Lower leg skin (tissue), 4 donors: ENCODE data around the gene ATP5MC2. TPM values are rescaled to one million over a fixed set of nuclear protein-coding genes. Genes with fewer than 3 reads are reported as not detected.
"Not testable (repeated sequence)": the region's sequence is repeated elsewhere in the genome, so short reads cannot be mapped to it uniquely, and the experiment has no call there.

Experiments
- DNase-seq, 2 donors: peaks; one replicate each; pipeline ENCODE4 v3.0.0-alpha.2; 2019; ENCODE audit warnings: low spot score in 2 of 2
- H3K4me3 ChIP-seq: fragments of 200-600 bp; sonication (generic); 2 replicates; pipeline ENCODE4 v1.5.1; 2017; ENCODE audit warnings: mild to moderate bottlenecking, low read depth; ENCODE audit not compliant: poor library complexity, severe bottlenecking
- POLR2A ChIP-seq, 2 donors: fragments of 450-650 bp; IDR thresholded peaks; one replicate each; pipeline ENCODE4 v1.6.1; 2016 to 2017; ENCODE audit warnings: antibody characterized with exemption in 2 of 2, mild to moderate bottlenecking in 1 of 2, moderate library complexity in 1 of 2
- WGBS, 2 donors: methylation state at CpG; one replicate each; pipeline ENCODE4 v1.1.5; 2018; 5-methylcytosine and 5-hydroxymethylcytosine counted together
- intact Hi-C: fragments of 100-400 bp; cut with DNase I; formaldehyde crosslinking; loops from one replicate; pipeline ENCODE4 v1.15.0; 2023; ENCODE audit warnings: low total_unique reads
- total RNA-seq, 4 donors: library from RNA; depleted of rRNA; stranded (reverse); fragments of >200 nt; gene quantifications; one replicate each; pipeline ENCODE4 v1.1.0, GENCODE V29; 2016
- TF ChIP-seq, protein P1 (sequence below), 3 donors: fragments of 450-650 bp; IDR thresholded peaks; one replicate each; pipeline ENCODE4 v1.5.1; 2016; ENCODE audit warnings: antibody characterized with exemption in 3 of 3, mild to moderate bottlenecking in 3 of 3, moderate library complexity in 2 of 3

Gene ATP5MC2
- total RNA-seq, 4 donors from 2014 or later = 214 to 533 (median 318) TPM

DNA sequence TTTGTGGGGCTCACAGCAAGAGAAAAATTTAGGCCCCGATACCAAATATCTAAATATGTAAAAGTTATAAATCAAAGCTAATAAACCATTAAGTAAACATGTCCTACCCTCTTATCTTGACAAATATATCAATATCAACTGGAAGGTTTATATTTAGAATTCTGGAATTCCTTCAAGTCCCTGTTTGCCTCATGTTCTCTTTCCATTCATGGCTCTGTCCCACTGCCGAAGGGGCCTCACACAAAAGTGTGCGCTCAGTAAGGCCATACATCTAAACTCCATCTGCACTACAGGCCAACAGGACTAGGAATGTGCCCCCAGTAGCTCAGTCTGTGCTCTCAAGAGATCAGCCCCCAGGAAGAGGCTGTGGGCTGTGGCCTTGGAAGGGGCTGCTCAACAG, 10.6 kb upstream of the ATP5MC2 start:
- no peak for TF ChIP-seq POLR2A (IDR thresholded peaks at IDR 0.05)
- TF ChIP-seq, protein P1, sequence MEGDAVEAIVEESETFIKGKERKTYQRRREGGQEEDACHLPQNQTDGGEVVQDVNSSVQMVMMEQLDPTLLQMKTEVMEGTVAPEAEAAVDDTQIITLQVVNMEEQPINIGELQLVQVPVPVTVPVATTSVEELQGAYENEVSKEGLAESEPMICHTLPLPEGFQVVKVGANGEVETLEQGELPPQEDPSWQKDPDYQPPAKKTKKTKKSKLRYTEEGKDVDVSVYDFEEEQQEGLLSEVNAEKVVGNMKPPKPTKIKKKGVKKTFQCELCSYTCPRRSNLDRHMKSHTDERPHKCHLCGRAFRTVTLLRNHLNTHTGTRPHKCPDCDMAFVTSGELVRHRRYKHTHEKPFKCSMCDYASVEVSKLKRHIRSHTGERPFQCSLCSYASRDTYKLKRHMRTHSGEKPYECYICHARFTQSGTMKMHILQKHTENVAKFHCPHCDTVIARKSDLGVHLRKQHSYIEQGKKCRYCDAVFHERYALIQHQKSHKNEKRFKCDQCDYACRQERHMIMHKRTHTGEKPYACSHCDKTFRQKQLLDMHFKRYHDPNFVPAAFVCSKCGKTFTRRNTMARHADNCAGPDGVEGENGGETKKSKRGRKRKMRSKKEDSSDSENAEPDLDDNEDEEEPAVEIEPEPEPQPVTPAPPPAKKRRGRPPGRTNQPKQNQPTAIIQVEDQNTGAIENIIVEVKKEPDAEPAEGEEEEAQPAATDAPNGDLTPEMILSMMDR (IDR thresholded peaks at IDR 0.05) = no peak
- no peak for DNase-seq
- intact Hi-C loops = no loop called here
- no peak overlapping the region for H3K4me3 ChIP-seq
- 80 to 90% methylated on average over 3 of the region's 3 CpGs for WGBS, 2 donors

DNA sequence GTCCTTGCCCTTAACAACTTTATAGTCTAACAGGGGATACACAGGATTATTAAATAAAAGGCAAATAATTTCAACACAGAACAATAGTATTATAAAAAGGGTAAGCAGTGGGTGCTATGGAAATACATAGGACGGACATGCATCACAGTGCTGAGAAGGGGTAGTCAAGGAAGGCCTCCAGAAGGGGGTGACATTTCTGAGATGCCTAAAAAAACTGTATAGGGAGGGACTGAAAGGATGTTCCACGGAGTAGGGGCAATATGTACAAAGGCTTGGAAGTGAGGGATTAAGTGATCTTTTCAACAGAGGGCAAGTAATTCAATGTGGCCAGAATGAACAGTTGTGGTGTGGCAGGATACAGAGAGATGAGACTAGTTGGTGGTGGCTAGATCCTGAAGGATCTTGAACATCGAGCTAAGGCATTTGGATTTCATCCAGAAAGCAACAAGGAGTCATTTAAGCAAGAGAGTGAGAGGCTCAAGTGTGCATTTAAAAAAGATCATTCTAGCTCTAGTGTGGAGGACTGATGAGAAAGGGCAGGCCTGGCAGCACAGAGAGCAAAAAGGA, 8.9 kb upstream of the ATP5MC2 start:
- 70 to 79% methylated on average over 3 of the region's 3 CpGs for WGBS, 2 donors
- intact Hi-C loops = no loop called here
- no peak overlapping the region for H3K4me3 ChIP-seq
- no peak for TF ChIP-seq POLR2A (IDR thresholded peaks at IDR 0.05)
- TF ChIP-seq, protein P1 (IDR thresholded peaks at IDR 0.05) = no peak
- DNase-seq = no peak

DNA sequence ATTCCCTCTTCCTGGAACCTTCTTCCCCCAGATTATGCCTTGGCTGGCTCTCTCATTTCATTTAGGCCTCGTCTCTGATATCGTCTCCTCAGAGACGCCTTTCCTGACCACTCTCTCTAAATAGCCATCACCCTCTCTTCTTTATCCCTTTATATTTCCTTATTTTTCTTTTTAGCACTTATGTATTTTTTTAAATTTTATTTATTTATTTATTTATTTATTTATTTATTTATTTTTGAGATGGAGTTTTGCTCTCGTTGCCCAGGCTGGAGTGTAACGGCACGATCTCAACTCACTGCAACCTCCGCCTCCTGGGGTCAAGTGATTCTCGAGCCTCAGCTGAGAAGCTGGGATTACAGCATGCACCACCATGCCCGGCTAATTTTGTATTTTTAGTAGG, 8.1 kb upstream of the ATP5MC2 start:
- 88 to 91% methylated on average over 9 of the region's 9 CpGs for WGBS, 2 donors
- intact Hi-C loops = no loop called here
- H3K4me3 ChIP-seq = no peak overlapping the region
- no peak for TF ChIP-seq POLR2A (IDR thresholded peaks at IDR 0.05)
- TF ChIP-seq, protein P1 (IDR thresholded peaks at IDR 0.05) = no peak
- DNase-seq = no peak

DNA sequence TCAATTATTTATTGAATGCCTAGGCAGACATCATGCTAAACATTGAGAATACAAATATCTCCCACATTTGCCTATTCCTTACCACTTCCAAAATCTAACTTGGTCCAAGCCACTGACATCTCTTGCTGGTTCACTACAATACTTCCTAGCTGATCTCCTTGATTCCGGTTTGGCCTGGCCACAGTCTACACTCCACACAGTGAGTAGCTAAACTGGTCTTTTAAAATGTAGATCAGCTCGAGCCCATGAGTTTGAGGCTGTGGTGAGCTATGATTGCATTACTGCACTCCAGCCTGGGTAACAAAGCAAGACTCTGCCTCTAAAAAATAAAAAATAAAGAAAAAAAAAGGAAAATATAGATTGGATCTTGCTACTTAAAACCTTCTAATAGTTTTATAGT, 7.6 kb upstream of the ATP5MC2 start:
- intact Hi-C loops = no loop called here
- TF ChIP-seq, protein P1 (IDR thresholded peaks at IDR 0.05) = no peak
- TF ChIP-seq POLR2A (IDR thresholded peaks at IDR 0.05) = no peak
- no peak overlapping the region for H3K4me3 ChIP-seq
- WGBS, 2 donors = 90 to 96% methylated on average over 2 of the region's 2 CpGs
- no peak for DNase-seq

DNA sequence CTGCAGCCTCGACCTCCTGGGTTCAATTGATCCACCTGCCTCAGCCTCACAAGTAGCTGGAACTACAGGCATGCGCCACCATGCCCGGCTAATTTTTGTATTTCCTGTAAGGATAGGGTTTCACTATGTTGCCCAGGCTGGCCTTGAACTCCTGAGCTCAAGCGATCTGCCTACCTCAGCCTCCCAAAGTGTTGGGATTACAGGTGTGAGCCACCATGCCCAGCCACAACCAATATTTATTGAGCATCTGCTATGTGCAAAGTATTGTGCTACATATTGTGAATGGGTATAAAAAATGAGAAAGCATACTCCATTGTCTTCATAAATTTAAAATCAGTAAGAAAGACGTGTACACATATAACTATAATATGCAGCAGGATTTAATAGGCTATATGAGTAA, 4.2 kb upstream of the ATP5MC2 start:
- H3K4me3 ChIP-seq, DNase-seq, intact Hi-C loops: not testable (repeated sequence)
- WGBS, 2 donors = 92 to 97% methylated on average over 5 of the region's 5 CpGs

DNA sequence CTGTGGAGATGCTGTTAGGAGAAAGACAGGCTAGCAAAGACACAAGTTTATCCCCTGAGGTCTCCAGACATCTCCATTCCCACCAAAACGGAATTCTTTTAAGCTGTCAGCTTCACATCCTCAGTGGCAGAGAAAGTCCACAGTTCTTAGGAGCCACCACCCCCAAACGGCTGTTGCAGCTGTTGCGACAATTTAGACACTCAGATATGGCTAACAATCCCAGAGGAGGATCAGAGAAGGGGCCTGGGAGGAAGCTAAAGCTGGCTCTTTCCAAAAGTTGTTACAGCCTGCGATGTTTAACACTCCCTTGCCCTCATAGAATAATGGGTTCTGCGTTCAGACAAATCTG, 1.9 kb upstream of the ATP5MC2 start:
- H3K4me3 ChIP-seq = no peak overlapping the region
- TF ChIP-seq, protein P1 (IDR thresholded peaks at IDR 0.05) = no peak
- TF ChIP-seq POLR2A (IDR thresholded peaks at IDR 0.05) = no peak
- WGBS, 2 donors = 52 to 57% methylated on average over 5 of the region's 5 CpGs
- DNase-seq = no peak
- intact Hi-C loops = loop anchor here (5.0 to 10.0 kb wide), 2 partner anchors 53 to 135 kb away; partner anchors contain the start of gene ATF7
